Prostate gland (tissue), 2 donors: ENCODE data around the gene AFF2.

Experiments
- CTCF ChIP-seq, 4 experiments: fragments of 200-600 bp in 2 of 4; fragments of 450-650 bp in 2 of 4; sonication (generic) in 2 of 4; IDR thresholded peaks; 1 replicate in 3 of 4; 2 replicates in 1 of 4; pipeline ENCODE4 v1.5.1; 2016 to 2019; ENCODE audit warnings: antibody characterized with exemption in 4 of 4, mild to moderate bottlenecking in 2 of 4, moderate library complexity in 2 of 4
- POLR2A ChIP-seq: fragments of 450-650 bp; IDR thresholded peaks from one replicate; pipeline ENCODE4 v1.6.1; 2016; ENCODE audit warnings: antibody characterized with exemption, mild to moderate bottlenecking
- POLR2AphosphoS5 ChIP-seq: sonication (generic); formaldehyde crosslinking; IDR thresholded peaks from one replicate; pipeline ENCODE4 v1.6.1; 2017; ENCODE audit warnings: antibody characterized with exemption

- TF ChIP-seq CTCF (IDR thresholded peaks at IDR 0.05) (no peak), POLR2AphosphoS5 (no peak), POLR2A (no peak)
These were observed 313.0 kb downstream of the AFF2 start for GRCh38 chrX:148813422-148813821.
